NCI-H1105 treated with DMSO at 0.1 percent for 48 hours (cell line): ENCODE measurements around the gene SMARCB1.

Experiments used
- DNase-seq: peaks from one replicate; lab custom pipeline; 2025; lab: John Stamatoyannopoulos, UW

Gene SMARCB1

DNA sequence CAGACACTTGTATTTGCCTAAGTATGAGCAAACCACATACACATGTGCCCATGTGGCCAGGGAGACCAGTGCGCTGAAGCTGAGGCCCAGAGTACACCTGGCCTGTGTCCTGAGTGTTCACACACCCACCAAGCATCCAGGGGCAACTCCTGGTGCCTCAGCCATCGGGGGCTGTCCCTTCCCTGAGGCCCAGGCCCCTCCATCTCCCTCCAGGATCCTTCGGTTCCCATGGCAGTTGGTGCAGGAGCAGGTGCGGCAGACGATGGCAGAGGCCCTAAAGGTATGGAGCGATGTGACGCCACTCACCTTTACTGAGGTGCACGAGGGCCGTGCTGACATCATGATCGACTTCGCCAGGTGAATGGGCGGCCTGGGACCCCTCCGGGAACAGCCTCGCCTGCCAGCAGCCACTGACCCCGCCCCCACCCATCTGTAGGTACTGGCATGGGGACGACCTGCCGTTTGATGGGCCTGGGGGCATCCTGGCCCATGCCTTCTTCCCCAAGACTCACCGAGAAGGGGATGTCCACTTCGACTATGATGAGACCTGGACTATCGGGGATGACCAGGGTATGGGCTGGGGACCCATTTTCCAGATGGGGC, 6.5 kb upstream of the SMARCB1 start:
- no peak for DNase-seq

GRCh38 chr22:23781065-23781464, 5.7 kb upstream of the SMARCB1 start:
- no peak for DNase-seq

- DNase-seq: no peak
These were observed 5.1 kb upstream of the SMARCB1 start for GRCh38 chr22:23781511-23782183.

GRCh38 chr22:23782252-23782651, 4.5 kb upstream of the SMARCB1 start:
- no peak for DNase-seq

GRCh38 chr22:23782703-23783102, 4.1 kb upstream of the SMARCB1 start:
- no peak for DNase-seq

DNA sequence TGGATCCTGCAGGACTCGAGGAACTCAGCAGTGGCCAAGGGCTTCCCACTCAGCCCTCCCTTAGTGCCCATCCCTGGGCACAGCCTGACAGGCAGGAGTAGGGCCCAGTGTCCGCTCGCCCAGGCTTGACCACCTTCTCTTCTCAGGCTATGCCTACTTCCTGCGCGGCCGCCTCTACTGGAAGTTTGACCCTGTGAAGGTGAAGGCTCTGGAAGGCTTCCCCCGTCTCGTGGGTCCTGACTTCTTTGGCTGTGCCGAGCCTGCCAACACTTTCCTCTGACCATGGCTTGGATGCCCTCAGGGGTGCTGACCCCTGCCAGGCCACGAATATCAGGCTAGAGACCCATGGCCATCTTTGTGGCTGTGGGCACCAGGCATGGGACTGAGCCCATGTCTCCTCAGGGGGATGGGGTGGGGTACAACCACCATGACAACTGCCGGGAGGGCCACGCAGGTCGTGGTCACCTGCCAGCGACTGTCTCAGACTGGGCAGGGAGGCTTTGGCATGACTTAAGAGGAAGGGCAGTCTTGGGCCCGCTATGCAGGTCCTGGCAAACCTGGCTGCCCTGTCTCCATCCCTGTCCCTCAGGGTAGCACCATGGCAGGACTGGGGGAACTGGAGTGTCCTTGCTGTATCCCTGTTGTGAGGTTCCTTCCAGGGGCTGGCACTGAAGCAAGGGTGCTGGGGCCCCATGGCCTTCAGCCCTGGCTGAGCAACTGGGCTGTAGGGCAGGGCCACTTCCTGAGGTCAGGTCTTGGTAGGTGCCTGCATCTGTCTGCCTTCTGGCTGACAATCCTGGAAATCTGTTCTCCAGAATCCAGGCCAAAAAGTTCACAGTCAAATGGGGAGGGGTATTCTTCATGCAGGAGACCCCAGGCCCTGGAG, 3.3 kb upstream of the SMARCB1 start:
- no peak for DNase-seq

DNA sequence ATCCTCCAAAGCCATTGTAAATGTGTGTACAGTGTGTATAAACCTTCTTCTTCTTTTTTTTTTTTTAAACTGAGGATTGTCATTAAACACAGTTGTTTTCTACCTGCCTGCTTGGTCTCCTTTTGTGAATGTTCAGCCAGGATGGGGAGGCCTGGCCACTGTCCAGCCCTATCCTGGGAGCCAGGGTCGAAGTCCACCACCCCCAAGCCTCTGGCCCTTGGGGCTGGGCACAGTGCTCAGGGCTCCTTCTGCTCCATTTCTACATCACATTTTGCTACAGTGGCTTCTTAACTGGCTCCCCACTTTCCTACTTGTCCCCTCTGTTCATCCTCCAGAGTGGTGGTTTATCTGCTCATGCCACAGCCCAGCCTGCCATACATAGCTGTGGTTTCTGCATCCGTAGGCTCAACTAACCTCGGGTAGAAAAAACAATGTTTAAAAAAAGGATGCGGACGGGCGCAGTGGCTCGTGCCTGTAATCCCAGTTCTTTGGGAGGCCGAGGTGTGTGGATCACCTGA, 2.5 kb upstream of the SMARCB1 start:
- DNase-seq: no peak

- DNase-seq: no peak
These were observed 480 bp upstream of the SMARCB1 start for GRCh38 chr22:23786261-23786710.

- DNase-seq: no peak
These were observed 782 bp downstream of the SMARCB1 start for GRCh38 chr22:23787600-23787896.

DNA sequence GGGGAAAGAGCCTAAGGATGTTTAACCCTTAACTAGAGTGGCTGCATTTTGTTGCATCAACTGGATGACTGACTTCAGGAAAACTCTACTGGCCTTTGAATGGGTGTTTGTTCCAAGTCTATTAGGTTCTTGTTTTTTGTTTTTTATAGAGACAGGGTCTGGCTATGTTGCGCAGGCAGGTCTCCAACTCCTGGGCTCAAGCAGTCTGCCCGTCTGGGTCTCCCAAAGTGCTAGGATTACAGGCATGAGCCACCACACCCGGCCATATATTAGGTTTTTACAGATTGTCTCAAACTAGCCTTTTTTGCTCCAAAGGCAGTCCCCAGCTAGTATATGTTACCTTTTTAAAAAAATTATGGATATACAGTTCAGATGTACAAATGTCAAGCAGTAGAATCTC, 1.1 kb downstream of the SMARCB1 start:
- no peak for DNase-seq

DNA sequence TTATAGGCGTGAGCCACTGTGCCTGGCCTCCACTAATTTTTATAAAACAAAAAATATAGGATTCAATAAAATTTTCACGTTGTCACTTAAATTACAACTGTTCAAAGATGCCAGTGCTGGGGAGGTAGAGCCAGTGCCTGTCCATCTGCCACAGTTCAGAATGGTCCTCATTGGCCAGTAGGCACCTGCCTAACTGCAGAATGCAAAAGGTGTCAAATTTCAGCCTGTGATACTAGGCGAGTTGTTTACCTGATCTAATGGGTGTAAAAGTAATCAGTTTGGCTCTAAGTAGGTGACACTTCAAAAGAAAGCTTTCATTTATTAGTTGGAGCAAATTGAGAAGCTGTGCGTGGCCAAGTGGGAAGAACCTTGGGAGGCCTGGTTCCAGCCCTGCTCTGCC, 2.4 kb downstream of the SMARCB1 start:
- peak; percentile 59 for DNase-seq

DNA sequence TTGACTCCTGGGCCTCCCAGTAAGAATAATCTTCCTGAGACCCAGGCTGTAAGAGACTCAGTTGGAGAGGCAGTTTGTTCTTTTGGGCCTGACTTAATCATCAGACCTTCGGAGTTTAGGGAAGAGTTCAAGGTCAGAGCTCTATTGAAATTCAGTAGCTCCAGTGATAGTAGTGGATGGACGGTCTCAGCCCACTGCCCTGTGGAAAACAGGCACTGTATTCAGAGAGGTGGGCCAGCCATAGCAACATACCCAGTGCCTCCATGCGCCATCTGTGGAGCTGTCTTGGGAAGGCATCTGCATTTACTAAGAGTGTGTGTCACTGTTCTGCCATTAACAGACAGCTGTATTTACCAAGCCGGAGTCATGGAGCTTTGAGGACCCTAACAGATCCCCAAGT, 2.9 kb downstream of the SMARCB1 start:
- no peak for DNase-seq

DNA sequence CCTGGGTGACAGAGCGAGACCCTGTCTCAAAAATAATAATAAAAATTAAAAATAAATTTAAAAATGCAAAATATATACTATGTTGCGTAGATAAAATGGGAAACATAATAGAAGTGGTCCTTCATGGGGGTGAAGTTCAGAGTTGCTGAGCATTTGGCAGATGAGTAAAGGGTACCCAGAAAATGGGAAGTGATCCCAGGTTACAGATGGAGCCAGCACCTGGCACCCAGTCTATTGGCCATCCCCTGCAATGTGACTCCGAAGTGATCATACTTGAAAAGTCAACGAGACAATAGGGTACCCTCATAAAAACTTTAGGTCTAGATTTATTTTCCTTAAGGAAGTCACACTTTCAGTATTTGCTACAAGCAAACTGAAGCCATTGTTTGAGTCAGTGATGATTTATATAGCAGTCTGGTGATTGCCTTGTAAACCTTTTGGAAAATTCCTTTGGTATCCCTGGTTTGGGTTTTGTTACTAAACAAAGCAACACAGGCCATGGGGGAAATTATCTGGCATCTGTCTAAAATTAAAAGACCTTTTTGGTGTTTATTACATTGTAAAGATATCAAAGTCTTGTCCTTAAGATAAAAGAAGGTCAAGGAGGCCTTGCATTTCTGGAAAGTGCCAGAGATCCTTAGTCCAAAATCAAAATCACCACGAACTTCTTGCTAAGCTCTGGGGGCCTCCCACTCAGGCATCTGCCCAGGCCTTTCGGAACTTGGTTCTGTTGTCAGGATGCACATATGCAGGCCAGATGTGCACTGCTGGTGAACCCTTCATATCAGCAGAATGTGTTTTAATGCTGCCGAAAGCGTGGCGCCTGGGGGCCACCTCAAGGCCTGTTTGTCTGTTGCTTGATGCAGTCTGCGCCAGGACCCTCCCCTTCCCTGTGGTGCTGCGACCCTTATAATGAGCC, 4.3 kb downstream of the SMARCB1 start:
- DNase-seq: no peak

GRCh38 chr22:23791738-23792645, 5.2 kb downstream of the SMARCB1 start:
- no peak for DNase-seq

- no peak for DNase-seq
These were observed 6.6 kb downstream of the SMARCB1 start for GRCh38 chr22:23793326-23793725.

- DNase-seq: no peak
These were observed 9.7 kb downstream of the SMARCB1 start for GRCh38 chr22:23796461-23796860.

DNA sequence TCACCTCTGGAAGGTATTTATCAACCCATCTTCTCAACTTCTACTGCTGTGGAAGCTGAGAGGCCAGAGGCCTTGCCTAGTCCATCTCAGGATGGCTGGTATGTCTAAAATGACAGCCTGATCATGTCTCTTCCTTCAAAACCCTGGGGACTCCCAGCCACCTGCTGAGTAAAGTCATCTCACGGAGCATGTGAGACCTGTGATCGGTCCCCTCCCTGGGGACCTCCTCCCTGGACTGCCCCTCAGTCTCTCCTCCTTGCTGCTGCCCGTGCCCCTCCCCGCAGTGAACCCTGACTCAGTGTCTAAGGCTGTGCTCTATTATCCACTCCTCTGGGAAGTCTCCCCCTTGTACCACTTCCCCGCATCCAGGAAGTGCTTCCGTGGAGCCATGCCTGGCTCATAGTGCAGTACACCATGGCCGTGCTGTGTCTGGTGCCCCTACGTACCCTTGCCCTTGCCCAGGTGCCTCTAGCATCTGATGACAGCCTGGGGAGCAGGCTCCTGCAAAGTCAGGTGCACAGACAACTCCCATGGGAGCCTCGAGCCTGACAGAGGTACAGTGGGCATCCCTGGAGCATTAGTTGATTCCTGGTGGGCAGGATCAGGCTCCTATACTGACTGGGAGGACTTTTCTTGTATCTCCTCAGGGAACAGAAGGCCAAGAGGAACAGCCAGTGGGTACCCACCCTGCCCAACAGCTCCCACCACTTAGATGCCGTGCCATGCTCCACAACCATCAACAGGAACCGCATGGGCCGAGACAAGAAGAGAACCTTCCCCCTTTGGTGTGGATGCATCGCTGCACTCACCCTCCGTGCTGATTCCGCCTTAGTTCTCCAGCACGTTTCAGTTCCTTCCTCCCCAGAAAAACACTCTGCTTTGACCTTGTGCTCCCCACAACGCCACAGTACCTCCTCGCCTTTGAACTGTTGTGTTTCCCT, 13.8 kb downstream of the SMARCB1 start:
- DNase-seq: no peak

- DNase-seq: no peak
These were observed 14.6 kb downstream of the SMARCB1 start for GRCh38 chr22:23801238-23801821.

DNA sequence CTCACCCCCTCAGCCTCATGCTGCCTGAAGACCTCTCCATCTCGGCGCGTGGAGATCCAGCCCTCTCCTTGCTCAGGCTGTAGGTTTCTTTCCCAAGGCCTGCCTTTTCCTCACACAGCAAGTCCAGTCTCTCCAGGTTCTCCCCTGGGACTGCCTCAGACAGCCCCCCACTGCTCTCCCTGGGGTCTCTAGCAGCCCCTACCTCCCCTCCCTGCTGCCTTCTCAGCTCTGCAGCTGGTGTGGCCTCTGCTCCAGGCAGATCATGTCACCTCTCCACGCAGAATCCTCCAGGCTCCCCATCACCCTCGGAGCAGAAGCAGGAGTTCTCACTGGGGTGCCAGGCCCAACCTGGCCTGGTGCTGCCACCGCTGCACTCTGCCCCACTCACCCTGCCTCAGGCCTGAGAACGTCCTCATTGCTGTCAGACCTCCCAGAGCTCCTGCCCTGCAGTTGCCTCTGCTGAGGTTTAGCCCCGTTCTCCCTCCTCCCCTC, 15.2 kb downstream of the SMARCB1 start:
- DNase-seq: no peak
